Measurements from ENCODE around the gene GP2. TPM values are rescaled to one million over a fixed set of nuclear protein-coding genes. Genes with fewer than 3 reads are reported as not detected.

Gene GP2
- total RNA-seq, 2 experiments from 2014 or later, result not detected

DNA sequence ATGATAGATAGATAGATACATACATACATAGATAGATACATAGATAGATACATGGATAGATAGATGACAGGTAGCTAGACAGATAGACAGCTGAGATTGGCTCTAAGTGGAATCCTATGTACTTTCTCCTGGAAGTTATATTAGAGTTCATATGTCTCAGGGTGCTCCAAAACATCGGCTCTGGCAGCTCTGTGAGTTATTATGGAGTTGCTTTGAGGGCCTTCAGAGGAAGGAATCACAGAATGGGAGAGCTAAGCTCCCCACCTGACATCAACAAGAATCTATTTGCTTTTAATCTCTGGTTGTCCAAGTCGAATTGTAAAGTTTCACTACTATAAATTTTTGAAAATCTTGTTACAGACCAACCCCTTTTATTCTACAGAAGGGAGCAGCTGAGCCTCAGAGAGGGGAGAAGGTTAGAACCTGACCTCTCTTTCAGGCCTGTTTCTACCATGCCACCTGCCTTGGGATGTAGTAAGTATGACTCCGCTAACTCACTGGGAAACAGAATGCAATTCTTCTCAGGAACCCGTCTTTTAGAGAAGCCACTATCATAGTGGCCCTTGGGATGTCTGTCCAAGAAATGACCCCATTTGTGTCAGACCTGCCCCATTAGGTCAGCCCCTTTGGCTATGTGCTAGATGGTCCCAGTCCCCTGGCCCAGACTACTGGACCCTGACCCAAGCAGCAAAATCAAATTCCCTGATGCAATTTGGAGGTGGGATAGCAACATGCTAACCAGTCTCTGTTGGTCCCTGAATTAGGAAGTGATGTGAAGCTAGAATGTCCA is 18.3 kb downstream of the GP2 start:
- H3K4me1 Mint-ChIP-seq, result no peaks in the 10 kb centered on the region
- H3K9me3 Mint-ChIP-seq, result no peaks in the 10 kb centered on the region
- CTCF ChIA-PET, result no interaction called here
- H3K36me3 Mint-ChIP-seq (ENCODE audit: low read depth), result no peaks in the 10 kb centered on the region
- no peak overlapping the region for H3K27ac Mint-ChIP-seq
- H3K4me3 Mint-ChIP-seq, result no peak overlapping the region
- H3K27me3 Mint-ChIP-seq, result no peaks in the 10 kb centered on the region
- POLR2A ChIA-PET, result no interaction called here
- no peak for DNase-seq

- Mint-ChIP-seq H3K27ac (no peak overlapping the region), H3K9me3 (no peaks in the 10 kb centered on the region), H3K36me3 (ENCODE audit: low read depth) (no peaks in the 10 kb centered on the region), H3K4me3 (no peak overlapping the region), H3K27me3 (no peaks in the 10 kb centered on the region), H3K4me1 (no peaks in the 10 kb centered on the region)
- ChIA-PET CTCF (no interaction called here), POLR2A (no interaction called here)
- no peak for DNase-seq
Measured at GRCh38 chr16:20308266-20308665, 19.0 kb downstream of the GP2 start.

DNA sequence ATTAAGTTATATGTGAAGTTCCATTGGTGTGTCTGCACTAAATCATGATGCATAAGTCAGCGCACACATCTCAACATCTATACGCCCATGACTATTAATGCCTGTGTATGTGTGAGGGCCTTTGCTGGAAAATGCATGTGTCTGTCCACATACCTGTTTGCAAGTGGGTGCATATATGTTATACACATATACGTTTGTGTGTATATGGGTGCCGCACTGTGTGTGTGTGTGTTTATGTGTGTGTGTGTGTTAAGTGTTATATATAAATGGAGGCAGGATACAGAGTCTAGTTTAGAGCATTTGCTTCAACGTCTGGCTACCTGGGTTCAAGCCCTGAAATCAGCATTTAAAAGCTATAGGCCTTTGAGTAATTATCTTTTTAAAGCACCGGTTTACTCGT is 19.5 kb downstream of the GP2 start:
- POLR2A ChIA-PET, result no interaction called here
- no peak for DNase-seq
- CTCF ChIA-PET, result no interaction called here
- no peaks in the 10 kb centered on the region for H3K27me3 Mint-ChIP-seq
- no peak overlapping the region for H3K27ac Mint-ChIP-seq
- no peaks in the 10 kb centered on the region for H3K9me3 Mint-ChIP-seq
- H3K4me1 Mint-ChIP-seq, result no peaks in the 10 kb centered on the region
- H3K4me3 Mint-ChIP-seq, result no peak overlapping the region
- H3K36me3 Mint-ChIP-seq (ENCODE audit: low read depth), result no peaks in the 10 kb centered on the region

DNA sequence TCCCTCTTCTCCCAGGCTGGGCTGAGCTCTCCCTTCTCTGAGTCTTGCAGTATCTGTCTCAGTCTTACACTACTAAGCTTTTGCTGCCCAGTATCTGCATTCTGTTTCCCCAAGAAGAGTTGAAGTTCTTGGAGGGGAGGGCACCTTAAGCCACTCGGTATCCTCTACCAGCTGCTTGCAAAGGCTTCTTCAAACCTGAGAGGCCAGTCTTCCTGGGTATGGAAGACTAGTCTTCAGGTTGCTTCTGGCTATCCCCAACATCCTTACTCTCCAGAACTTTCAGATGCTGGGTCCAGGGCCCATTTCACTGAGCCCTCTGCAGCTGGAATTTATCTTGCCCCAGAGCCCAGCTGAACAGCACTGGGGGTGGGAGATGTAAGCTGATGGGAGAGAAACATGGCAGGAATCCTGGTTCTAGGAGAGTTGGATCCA is 20.1 kb downstream of the GP2 start:
- Mint-ChIP-seq H3K4me3 (no peak overlapping the region), H3K9me3 (no peaks in the 10 kb centered on the region), H3K4me1 (no peaks in the 10 kb centered on the region), H3K27me3 (no peaks in the 10 kb centered on the region), H3K27ac (no peak overlapping the region), H3K36me3 (ENCODE audit: low read depth) (no peaks in the 10 kb centered on the region)
- no peak for DNase-seq
- ChIA-PET CTCF (no interaction called here), POLR2A (no interaction called here)

DNA sequence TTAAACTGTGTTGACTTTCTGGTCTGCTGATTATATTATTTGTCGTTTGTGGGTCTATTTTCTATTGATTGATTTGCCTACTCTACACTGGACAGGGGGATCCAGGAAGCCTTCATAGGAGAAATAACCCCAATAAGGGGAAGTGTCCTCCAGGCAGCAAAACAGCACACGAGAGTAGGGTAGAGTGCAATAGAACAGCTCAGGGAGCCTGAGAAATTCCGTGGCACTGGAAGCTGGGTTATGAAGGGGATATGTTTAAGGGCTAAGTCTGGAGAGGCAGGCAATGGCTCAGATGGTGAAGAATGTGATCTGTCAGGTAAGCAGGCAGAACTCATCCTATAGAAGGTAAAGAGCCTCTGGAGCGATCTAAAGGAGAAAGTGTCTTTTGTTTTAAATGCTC is 20.9 kb downstream of the GP2 start:
- Mint-ChIP-seq H3K4me3 (no peak overlapping the region), H3K27me3 (no peaks in the 10 kb centered on the region), H3K27ac (no peak overlapping the region), H3K4me1 (no peaks in the 10 kb centered on the region), H3K36me3 (ENCODE audit: low read depth) (no peaks in the 10 kb centered on the region), H3K9me3 (no peaks in the 10 kb centered on the region)
- ChIA-PET POLR2A (no interaction called here), CTCF (no interaction called here)
- DNase-seq, result no peak

DNA sequence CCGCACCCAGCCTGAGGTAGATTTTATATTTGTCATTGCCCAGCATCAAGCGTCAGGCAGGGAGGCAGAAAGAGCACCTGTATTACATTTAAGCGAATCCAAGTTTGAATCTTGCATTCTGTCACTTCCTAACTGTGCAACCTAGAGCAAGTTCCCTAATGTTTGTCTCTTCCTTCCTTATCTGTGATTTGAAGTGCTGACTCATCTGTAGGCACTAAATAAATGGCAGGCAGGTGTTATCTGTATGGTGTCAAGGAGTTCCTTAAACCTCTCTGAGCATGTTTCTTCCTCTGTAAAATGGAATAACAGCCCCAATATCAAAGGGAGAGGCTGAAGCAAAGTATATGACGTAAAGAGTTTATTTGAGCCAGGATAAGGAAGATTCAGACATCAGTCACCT is 24.3 kb downstream of the GP2 start:
- ChIA-PET CTCF (no interaction called here), POLR2A (no interaction called here)
- Mint-ChIP-seq H3K4me1 (no peaks in the 10 kb centered on the region), H3K9me3 (no peaks in the 10 kb centered on the region), H3K27me3 (no peaks in the 10 kb centered on the region), H3K36me3 (ENCODE audit: low read depth) (no peaks in the 10 kb centered on the region), H3K27ac (no peak overlapping the region), H3K4me3 (no peak overlapping the region)
- DNase-seq, result no peak

- Mint-ChIP-seq H3K4me1 (no peaks in the 10 kb centered on the region), H3K36me3 (ENCODE audit: low read depth) (no peaks in the 10 kb centered on the region), H3K9me3 (no peaks in the 10 kb centered on the region), H3K4me3 (no peak overlapping the region), H3K27me3 (no peaks in the 10 kb centered on the region), H3K27ac (no peak overlapping the region)
- CTCF ChIA-PET, result interaction anchor here (1.7 kb wide), 1 partner anchor 11 kb away, joined by 5 read pairs; no protein-coding TSS in a partner anchor
- POLR2A ChIA-PET, result no interaction called here
- DNase-seq, result no peak
Measured at GRCh38 chr16:20302389-20302788, 24.9 kb downstream of the GP2 start.

DNA sequence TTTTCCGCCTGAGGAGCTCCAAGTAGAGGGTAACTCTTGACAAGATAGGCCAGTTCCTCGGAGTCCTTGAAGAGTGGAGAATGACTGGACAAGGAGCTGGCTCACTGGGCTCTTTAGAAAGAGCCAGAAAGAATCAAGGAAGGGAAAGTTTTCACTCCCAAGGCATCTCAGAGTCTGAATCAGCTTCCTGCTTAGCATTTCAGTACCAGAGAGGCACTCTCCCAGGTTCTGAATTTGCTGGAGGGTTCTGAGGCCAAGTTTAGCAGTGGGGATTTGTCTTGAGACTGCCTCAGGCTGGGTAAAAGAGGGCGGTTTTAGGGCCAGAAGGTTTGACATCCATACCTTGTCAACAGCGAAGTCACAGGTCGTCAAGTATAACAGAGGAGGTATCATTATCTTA is 25.5 kb downstream of the GP2 start:
- POLR2A ChIA-PET, result interaction anchor here (0.6 kb wide), 1 partner anchor 59 kb away, joined by 3 read pairs; no protein-coding TSS in a partner anchor
- CTCF ChIA-PET, result interaction anchor here (0.7 to 2.0 kb wide), 3 partner anchors 10 to 403 kb away, joined by 3 to 15 read pairs (median 5); no protein-coding TSS in a partner anchor
- no peak overlapping the region for H3K27ac Mint-ChIP-seq
- no peaks in the 10 kb centered on the region for H3K9me3 Mint-ChIP-seq
- H3K4me3 Mint-ChIP-seq, result no peak overlapping the region
- no peaks in the 10 kb centered on the region for H3K4me1 Mint-ChIP-seq
- no peak for DNase-seq
- H3K36me3 Mint-ChIP-seq (ENCODE audit: low read depth), result no peaks in the 10 kb centered on the region
- H3K27me3 Mint-ChIP-seq, result no peaks in the 10 kb centered on the region

DNA sequence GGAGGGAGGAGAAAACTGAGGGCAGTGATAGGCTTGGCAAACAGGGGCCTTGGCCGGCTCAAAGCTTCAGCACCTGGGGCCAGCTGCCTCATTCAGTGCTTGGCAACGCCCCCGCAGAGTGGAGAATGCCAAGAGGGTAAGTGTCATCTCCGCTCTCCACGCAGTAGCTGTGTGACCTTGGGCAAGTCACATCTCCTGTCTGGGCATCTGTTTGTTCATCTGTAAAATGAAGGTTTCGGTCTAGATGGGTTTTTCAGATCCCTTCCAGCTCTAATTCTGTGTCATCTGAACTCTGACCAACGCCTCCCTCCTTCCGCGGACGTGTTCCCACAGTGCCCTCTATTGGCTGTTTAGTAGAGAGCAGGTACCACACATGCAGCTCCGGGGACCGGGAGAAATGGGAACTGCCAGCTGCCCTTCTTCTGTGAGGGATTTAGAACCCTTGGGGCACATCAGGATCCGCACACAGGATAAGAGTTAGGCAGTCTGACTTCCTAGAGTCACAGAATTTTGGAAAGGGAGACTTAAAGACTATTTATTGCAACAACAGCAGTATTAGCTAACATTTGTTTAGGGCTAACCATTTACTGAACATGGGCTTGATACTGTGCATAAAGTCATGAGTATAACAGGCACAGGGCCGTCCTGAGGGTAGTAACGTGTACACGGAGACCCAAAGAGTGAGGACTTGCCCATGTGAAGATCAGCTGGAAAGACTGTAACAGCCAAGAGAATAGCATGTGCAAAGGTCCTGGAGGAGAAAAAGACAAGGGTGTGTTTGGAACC is 26.8 kb downstream of the GP2 start:
- POLR2A ChIA-PET, result no interaction called here
- CTCF ChIA-PET, result interaction anchor here (0.6 to 2.0 kb wide), 6 partner anchors 9 to 393 kb away, joined by 3 to 15 read pairs (median 3); no protein-coding TSS in a partner anchor

DNA sequence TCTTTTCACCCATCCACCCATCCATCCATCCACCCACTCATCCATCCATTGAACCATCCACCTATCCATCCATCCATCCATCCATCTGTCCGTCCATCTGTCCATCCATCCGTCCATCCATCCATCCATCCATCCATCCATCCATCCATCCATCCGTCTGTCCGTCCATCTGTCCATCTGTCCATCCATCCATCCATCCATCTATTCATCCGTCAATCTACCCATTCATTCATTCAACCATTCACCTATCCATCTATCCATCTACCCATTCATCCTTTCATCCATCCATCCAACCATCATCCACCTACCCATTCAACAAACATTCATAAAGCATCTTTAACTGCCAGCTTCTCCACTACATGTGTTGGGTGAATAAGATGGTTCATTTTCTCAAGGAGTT is 28.9 kb downstream of the GP2 start:
- no peak for DNase-seq
- Mint-ChIP-seq H3K9me3 (no peaks in the 10 kb centered on the region), H3K4me3 (no peak overlapping the region), H3K36me3 (ENCODE audit: low read depth) (no peaks in the 10 kb centered on the region), H3K4me1 (no peaks in the 10 kb centered on the region), H3K27ac (no peak overlapping the region), H3K27me3 (no peaks in the 10 kb centered on the region)
- ChIA-PET CTCF (no interaction called here), POLR2A (interaction anchor here (0.6 kb wide), 1 partner anchor 65 kb away, joined by 3 read pairs; no protein-coding TSS in a partner anchor)

More for the DNA sequence above, 26.8 kb downstream of the GP2 start:
- Mint-ChIP-seq H3K4me3 (no peak overlapping the region), H3K27me3 (no peaks in the 10 kb centered on the region), H3K9me3 (no peaks in the 10 kb centered on the region), H3K27ac (no peak overlapping the region), H3K4me1 (no peaks in the 10 kb centered on the region), H3K36me3 (ENCODE audit: low read depth) (no peaks in the 10 kb centered on the region)
- peak; percentile 49 for DNase-seq

DNA sequence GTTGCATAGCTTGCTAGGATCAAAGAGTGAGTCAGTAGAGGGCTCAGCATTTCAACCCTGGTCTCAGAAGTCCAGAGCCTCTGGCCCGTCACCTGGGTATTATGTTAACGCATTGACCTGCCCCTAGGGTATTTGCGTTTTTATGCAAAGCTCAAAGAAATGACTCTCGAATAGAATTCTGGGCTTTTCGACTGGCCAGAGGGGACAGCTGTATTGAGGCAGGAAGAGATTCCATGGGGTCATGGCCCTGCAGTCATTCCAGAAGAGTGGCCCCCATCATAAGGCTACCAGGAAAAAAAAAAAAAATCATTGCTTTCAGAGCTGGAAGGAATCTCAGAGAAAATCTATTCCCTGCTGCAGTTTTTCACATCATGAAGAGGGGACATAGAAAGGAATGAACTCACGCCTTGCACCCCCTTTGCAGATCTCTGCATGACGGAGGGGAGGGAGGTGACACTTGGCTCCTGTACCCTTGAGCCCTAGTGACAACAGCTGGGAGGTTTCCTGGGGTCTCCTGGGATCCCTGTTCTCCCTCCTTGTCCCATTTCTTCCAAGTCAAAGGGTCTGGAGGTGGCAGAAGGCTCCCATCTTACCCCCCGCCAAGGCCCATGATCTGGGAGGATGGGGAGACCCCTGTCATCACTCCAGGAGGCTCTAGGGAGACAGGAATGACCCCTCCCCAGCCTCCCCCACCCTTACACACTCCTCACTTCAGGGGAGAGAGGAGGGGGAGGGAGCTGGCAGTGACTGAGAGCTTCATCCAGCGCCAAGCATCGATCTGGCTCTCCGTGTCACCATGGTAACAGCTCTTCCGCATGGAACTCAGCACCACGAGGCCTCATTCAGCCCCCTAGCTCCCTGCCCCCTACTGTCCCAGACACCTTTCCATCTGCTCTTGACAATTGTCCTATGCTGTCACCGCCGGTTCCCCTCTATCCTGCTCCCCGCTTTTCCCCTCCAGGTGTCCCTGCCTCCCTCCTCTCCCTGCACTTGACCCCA is 35.8 kb downstream of the GP2 start:
- no peaks in the 10 kb centered on the region for H3K9me3 Mint-ChIP-seq
- CTCF ChIA-PET, result interaction anchor here (1.6 kb wide), 1 partner anchor 10 kb away, joined by 5 read pairs; no protein-coding TSS in a partner anchor

GRCh38 chr16:20289571-20289970 is 37.7 kb downstream of the GP2 start:
- Mint-ChIP-seq H3K27me3 (no peaks in the 10 kb centered on the region), H3K27ac (no peak overlapping the region), H3K9me3 (no peaks in the 10 kb centered on the region), H3K4me1 (no peaks in the 10 kb centered on the region), H3K4me3 (no peak overlapping the region), H3K36me3 (ENCODE audit: low read depth) (no peaks in the 10 kb centered on the region)
- DNase-seq, result no peak
- ChIA-PET POLR2A (no interaction called here), CTCF (no interaction called here)

More for the DNA sequence above, 35.8 kb downstream of the GP2 start:
- no peaks in the 10 kb centered on the region for H3K27me3 Mint-ChIP-seq
- no peak overlapping the region for H3K4me3 Mint-ChIP-seq
- DNase-seq, result no peak
- POLR2A ChIA-PET, result no interaction called here
- no peaks in the 10 kb centered on the region for H3K4me1 Mint-ChIP-seq
- no peaks in the 10 kb centered on the region for H3K36me3 Mint-ChIP-seq (ENCODE audit: low read depth)
- no peak overlapping the region for H3K27ac Mint-ChIP-seq
